NCI-H1436 treated with DMSO at 0.1 percent for 48 hours (cell line): Measurements from ENCODE around the gene DLGAP1.

Source experiments
- DNase-seq: peaks from one replicate; lab custom pipeline; 2025; lab: John Stamatoyannopoulos, UW

The DLGAP1 gene

DNA sequence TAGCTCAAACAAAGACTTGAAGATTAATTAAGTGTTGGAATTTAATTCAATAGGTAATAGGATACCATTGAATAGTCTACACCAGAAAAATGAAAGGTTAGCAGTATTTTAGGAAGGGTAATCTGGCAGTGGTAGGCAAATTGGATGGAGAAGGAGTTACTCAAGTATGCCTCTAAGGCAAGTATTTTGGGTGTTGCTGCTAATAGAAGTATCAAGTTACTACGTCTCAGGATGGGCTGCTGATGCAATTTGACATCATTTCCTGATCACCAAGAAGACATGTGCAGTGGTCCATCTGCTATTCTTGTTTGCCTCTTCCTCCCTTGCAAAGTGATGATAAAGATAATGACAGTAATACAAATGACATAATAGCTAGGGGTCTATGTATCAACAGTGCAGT is 519.8 kb downstream of the DLGAP1 start:
- DNase-seq = no peak

DNA sequence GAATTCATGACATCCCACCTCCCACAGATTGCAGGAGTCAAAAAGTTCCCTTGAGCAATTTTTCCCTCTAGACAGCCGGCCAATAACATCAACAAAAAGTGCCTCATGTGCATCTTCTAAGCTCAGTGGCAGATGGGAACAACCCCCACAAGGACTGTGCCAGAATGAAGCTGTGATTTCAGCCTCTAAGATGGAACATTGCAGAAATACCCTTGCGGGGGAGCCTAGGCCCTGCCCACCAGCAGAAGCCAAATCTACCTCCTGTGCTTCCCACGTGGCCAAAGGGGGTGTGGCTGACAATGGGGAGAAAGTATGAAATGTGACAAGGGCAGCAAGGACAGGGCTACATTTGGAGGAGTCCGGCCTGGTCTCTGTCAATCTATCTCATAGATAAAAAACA is 522.8 kb downstream of the DLGAP1 start:
- no peak for DNase-seq

DNA sequence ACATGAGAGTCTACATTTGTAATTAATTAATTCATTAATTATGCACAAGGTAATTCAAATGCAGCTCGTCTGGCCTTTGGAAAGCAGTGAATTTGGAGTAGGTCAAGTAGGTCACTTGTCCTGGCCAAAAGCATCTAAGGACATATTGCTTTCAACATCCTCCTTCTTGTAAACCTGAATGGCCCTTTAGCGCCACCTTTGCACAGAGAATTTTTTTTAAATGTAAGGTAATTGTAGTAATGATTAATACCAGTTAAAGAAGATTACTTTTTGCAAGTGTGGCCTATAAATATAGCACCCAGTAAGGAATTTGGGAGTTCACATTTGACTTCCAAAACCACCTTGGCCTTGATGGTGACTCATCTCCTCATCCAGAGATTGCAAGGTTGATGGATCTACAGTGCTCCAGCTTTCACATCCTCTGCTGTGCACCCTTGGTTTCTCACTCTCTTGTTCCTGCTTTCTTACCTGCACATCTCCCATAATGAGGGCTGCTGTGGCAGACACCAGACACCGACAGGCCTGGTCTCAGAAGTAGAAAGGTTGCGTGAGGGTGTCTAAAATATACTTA is 523.5 kb downstream of the DLGAP1 start:
- no peak for DNase-seq

DNA sequence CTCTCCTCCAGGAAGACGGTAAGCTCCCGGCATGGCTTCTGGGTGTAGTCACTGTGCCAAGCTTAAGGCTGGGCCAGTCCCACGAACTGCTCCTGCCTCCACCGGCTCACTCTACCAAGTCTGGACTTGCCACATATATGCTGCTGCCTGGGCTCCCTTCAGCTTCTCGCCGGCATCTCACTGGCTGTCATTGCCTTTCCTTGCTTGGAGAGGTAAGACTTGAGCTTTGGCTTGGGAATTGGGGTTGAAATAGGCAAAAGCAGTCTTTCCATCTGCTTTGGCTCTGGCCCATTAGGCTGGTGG is 524.1 kb downstream of the DLGAP1 start:
- DNase-seq = no peak

DNA sequence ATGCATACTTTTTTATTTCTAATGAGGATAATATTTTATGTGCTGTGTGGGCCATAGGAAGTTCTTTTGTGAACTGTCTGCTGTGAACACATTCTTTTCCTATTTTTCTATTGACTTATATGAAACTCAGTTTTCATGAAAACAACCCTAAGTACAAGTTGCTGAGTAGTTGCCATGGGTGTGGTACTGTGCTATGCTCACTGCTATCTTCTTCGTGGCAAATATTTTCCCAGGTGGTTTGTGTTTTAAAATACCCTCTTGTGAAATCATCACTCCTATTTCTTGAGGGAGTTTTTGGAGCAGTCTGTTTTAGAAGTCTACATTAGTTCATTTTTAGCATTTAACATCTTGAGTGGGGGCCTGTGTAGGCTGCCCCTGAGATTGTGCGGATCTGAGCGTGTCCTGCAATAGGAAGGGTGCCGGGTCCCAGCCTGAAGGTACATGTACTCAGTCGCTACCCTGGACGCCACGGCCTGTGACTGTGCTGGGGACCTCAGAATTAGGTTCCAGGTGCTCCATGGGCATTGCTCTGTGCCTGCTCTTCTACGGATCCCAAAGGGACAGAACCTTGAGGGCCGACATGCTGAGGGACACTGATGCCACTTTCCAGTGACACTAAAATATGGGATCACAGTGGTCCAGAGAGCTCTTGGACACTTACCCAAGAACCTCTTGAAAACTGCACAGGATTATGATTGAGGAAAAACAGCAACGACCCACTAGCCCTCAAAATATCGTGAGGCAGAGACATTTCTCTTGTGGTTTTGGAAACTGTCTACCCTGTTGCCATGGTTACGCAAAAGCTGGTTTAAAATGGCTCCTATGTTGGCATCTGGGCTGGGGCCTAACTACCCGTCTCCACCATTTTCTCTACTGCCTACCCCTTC is 524.7 kb downstream of the DLGAP1 start:
- DNase-seq = no peak

DNA sequence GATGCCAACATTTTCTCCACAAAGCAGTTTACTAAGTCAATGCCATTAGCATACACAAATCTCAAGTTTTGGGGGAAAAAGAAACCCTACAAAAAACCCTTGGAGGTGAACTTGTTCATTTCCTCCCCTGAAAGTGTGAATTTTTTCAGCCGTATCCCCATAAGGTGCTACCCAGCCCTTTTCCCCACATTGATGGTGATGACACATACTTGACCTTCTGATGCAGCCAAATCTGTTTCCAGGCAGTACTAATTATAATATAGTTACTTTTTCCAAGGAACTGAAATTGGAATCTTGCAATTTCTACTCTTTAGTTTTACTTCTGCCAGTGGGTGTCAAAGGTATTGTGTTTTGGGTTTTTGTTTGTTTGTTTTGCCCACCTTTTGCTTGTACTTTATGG is 530.7 kb downstream of the DLGAP1 start:
- DNase-seq = no peak

DNA sequence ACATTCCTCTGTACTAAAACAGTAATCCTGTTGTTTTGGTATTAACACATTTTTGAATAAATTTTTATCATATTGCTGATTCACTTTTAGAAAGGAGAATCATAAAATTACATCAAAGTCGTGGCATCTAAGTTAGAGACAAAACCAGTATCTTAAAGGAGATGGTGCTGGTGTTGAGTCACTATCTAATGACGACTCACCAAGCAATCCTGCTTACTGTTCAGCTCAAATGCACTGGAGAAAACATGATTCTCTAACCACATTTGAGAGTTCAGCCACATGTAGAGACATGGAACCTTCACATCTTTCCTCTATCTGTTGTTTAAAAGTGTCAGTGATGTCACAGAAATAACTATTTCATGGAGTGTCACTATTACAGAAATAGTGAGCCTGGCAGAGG is 531.4 kb downstream of the DLGAP1 start:
- no peak for DNase-seq

DNA sequence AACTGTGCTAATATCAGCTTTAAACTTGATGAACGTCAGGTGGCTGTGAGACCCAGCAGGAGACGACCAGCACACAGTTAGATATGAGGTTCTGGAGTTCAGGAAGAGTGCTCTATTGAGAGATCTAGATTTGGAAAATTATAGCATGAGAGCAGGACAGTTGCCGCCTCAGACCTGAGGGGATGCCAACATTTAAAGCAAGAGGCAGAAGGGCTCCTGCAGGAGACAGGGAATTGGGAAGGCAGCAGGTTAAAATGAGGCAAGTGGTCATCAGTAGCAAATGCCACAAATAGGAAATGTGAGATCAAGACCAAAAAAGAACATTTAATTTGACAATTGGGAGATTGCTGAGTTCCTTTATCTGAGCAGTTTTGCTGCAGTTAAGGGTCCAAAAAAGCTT is 533.3 kb downstream of the DLGAP1 start:
- DNase-seq = no peak

DNA sequence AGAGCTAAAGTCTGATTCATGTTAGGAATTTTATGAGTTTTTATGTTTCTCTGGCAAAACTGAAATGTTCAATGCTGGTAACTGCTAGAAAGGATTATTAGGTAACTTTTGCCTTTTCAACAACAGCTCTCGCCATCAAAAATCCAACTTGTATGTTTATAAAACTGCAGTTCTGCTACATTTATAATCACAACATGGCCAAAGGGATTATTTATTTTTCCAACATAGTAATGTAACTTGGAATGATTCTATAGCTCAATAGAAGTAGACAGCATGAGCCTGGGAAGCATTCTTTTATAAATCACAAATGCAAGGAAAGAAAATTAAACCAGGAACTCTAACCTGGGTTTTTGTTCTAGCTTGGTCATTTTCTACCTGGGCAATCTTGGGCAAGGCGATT is 534.3 kb downstream of the DLGAP1 start:
- DNase-seq = no peak

DNA sequence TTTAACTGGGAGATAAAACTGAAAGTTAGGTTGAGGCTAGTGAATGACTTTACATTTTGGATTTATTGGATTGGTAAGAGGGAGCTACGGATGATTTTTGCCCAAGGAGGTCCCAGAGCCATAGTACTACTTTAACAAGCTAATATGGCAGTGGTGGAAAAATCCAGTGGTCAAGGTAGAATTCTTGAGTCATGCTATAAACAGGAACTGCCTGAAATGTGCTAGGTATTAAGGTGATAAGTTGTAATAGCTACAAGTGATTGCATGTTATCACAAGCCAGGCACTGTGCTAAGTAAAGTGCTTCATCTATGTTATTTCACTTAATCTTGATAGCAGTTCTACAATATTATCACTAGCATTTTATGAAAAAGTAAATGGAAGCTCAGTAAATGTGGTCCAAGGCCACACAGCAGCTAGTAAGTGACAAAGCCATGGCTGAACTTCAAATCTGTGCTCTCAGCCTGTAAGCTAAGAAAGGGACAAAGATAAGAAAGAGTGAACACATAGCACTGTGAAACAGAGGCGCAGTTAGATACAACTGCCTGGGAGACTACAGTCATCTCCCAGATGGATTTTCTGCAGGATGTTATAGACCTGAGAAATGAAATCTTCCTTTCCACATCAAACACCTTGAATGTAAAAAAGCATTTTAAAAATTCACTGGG is 535.6 kb downstream of the DLGAP1 start:
- DNase-seq = no peak

DNA sequence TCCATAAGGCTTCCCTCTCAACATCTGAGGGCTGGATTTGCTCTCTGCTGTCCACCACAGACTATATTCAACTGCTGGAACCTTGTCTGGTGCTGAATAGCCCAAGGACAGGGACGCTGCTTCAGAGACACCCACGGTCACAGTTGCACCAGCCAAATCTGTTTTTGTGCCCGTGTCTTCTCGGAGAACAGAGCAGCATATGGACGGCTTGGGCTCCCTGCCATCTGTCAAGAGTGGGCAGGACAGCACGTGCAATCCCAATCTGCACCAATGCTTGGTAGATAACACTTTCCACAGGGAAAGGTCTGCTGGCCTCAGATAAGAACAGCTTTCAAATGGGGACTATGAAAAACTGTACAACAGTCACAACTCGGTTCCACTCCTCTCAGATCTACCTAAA is 539.0 kb downstream of the DLGAP1 start:
- DNase-seq = no peak

DNA sequence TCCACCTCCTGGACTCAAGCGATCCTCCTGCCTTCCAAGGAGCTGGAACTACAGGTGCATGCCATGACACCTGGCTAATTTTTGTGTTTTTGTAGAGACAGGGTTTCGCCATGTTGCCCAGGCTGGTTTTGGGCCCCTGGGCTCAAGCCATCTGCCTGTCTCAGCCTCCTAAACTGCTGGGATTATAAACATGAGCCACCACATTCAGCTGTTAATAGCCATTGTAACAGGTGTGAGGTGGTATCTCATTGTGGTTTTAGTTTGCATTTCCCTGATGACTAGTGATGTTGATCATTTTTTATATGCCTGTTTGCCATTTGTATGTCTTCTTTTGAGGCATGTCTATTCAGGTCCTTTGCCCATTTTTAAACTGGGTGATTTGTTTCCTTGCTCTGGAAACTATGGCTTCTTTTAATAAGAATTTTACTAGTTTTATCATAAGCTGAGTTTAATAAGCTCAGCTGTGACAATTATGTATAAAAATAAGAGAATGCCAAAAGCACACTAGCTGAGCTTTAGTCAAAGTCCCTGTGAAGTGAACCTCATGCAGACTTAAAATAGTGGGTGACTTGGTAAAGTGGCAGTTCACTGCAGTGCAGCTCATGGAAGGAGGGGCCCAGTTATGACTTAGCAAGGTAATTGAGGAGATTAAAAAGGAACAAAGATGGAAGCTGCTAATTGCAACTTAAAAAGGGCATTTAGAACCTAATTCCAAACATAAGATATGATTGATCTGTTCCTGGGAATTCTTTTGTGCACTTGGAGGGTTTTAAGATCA is 540.1 kb downstream of the DLGAP1 start:
- DNase-seq = no peak

DNA sequence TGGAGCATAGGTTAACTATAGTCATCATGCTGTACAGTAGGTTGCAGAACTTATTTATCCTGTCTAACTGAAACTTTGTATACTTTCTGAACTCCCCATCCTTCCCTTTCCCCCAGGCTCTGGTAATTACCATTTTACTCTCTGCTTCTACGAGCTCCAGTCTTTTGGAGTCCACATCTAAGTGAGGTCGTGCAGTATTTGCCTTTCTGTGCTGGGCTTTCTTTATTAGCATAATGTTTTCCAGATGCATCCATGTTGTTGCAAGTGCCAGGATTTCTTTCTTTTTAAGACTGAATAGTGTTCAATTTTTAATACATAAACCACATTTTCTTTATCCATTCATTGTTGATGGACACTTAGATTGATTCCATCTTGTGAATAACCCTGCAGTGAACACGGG is 541.0 kb downstream of the DLGAP1 start:
- DNase-seq = no peak

DNA sequence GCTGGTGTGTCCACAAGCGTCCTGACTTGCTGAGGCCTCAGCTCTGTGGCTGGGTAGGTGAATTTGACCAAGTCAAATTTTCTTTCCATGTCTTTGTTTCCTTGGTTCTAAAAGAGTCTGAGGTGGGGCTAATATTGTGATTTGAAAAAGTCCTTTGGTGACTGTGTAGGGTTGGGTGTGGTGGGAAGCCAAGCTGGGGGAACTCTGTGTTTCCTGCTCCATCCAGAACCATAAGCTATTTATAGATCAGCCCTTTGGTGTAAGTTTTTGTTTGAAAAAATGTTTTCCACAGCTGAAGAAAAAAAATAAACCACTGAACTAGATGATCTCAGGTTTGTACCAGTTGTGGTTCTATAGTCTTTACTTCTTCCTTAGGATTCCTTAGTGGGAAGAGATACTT is 542.4 kb downstream of the DLGAP1 start:
- DNase-seq = no peak

DNA sequence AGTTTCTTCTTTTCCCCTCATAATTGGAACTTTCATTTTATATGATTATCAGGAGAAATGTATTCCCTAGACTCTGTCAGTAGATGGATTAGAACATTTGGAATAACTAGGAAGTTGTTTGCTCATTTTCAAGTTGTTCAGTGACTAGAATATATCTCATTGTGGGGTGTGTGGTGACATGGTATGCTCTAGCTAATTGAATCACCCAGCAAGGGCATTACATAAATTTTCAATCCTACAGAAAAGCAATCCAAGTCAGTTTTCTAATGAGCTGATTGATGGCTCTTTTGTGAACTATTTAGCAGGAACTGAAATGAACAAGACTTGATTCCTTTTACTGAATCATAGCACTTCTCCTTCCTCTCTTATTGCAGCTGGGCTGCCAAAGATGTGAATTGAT is 543.7 kb downstream of the DLGAP1 start:
- DNase-seq = no peak

DNA sequence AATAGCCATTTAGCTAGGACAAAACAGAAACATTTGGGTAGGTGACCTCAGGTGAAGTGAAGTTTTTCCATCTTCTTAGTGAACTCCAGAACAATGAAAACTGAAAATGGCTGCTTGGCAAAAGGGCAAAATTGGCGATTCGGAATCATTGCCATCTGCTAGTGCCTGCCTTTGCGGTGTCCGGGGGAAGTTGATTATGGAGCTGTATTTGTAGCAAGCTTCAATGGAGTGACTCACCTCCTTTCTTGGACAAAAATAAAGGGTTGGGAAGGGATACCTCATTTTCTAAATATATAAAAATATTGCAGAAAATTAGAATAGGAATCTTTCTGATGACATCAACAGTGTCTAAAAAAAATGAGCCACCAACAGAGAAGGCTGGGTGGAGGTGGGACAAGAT is 544.6 kb downstream of the DLGAP1 start:
- no peak for DNase-seq

DNA sequence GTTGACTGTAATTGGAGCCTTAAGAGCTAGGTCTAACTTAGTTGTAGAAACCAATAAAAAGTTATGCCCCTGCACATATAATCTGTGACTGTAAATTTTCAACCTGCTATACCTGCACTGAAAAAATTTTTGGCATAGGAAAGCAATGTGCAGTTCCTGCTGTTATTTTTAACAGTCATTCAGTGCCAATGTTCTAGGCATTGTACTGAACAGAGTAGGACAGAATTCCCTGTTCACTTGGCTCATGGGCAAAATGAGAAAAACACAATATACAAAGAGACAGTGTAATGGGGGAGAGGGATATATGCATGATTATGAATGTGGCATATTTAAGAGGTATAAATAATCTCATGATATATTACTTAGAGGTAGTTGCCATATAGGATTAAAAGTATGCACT is 547.2 kb downstream of the DLGAP1 start:
- DNase-seq = no peak

DNA sequence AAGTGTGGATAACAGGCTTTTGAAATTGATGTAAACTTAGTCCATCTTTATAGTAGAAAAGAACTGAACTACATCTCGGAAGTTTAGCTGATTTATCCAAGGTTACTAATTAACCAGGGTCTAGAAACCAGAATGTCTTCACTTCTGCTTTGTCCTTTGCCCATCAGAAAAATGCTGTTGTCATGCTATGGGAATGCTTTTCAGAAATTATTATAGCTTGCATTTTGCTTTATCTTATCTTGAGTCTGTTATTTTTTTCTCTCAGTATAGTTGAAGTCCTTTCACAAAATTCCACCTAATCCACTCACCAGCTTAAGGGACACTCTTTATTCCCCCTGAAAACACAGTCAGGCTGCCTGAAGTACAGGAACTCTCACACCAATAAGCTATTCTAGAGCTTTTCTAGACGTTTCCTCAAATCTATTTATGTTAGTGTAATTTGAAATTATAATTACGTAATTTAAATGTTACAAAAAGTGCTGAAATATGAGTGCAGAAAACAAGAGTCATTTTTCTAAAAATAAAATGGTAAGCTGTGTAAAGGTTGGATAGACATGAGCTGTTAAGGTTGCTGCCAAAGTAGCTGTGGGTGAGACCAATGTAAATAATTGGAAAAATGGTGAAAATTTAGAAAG is 548.9 kb downstream of the DLGAP1 start:
- no peak for DNase-seq

DNA sequence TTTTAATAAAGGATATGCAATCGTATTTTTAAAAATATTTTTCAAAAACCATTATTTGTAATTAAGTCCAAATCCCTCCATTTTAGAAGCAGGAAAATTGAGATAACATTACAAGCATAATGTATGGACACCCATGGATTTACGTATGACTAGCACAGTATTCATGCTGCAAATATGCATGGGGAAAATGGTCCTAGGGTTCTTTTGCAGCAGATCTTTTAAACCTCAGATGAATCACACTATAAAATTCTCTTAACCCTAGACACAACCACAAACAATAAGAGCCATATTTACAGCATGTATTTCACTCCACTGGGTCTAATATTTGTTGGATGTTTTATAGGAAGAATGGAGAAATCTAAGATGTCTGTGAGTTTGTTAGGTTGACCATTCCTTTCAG is 551.8 kb downstream of the DLGAP1 start:
- DNase-seq = no peak

DNA sequence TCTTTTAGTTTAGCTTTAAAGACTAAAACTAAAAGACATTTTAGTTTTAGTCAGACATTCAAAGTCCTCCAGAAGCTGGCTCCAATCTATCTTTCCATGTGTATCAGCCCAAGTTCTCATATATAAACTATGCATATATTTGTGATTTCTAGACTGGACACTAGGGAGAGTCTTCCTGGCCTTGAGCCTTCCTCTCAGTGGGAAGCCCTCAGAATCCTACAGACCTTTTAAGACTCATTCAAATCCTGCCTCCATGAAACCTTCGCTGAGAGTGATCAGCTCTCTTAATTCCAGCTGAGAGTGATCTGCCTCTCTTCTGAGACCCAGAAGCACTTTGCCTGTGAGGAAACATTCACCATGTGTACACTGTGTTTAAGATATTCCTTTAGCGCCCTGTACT is 552.4 kb downstream of the DLGAP1 start:
- no peak for DNase-seq

DNA sequence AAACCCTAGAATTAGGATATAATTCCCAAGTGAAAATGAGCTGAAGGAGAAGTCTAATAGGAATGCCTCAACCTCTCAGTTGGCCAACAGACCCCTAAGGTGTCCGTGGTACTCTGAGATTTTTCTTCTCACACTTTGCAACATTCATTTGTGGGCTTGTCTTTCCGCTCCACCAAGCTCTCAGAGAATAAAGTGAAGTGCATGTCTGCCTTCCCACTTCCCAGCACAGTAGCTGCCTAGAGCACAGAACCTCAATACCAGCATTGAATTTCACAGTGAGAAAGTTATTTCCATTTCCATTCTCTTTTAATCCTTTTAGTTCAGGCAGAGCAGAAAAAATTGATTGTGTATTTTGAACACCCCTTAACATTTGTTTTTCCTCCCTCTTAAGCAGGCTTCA is 553.3 kb downstream of the DLGAP1 start:
- no peak for DNase-seq

DNA sequence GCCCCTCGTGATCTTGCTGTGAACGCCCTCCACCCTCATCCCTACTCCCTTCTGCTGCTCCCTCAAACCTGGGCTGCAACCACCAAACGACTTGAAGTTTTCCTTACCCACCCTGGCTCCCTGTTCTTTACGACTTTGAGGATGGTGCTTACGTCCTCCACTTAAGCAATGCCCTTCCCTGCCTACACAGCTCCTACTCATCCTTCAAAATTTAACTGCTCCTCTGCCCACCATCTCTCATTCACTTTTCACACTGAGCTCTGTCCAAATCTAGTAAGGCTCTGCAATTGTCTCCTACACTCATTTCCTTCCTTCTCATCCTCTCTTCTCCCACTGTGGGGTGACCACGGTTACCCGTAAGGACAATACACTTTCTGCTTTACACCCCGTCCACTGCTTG is 554.1 kb downstream of the DLGAP1 start:
- DNase-seq = no peak
